ENCODE results near the gene FNDC3B.

The FNDC3B gene

GRCh38 chr3:172054115-172054764 lies 14.9 kb downstream of the FNDC3B start:
- H3K4me1 ChIP-seq (ENCODE audit: low read length): peaks cover 5% of the 10 kb centered on the region
- no peak overlapping the region for H3K4me2 ChIP-seq (ENCODE audit: low read length)
- H3K27ac ChIP-seq (ENCODE audit: low read length): no peak overlapping the region
- no peak overlapping the region for H2AFZ ChIP-seq (ENCODE audit: low read depth, low read length)
- no peaks in the 10 kb centered on the region; the same call in 1 of the 2 replicates for H3K79me2 ChIP-seq (ENCODE audit: low read length)
- H3K4me3 ChIP-seq (ENCODE audit: low read length): no peak overlapping the region
- H3K27me3 ChIP-seq (ENCODE audit: low read depth, low read length): no peaks in the 10 kb centered on the region
- TF ChIP-seq CTCF (IDR thresholded peaks at IDR 0.05; ENCODE audit: low read depth, low read length) (no peak), EZH2phosphoT487 (IDR thresholded peaks at IDR 0.05; ENCODE audit: low read depth) (no peak)
- H3K9ac ChIP-seq (ENCODE audit: low read length): no peak overlapping the region
- no peaks in the 10 kb centered on the region; the same call in 1 of the 2 replicates for H4K20me1 ChIP-seq (ENCODE audit: insufficient read depth, low read length)
- peaks cover 3% of the 10 kb centered on the region for H3K36me3 ChIP-seq (replicated peaks; ENCODE audit: low read depth, low read length)
- H3K9me3 ChIP-seq (ENCODE audit: insufficient read depth, low read length): no peaks in the 10 kb centered on the region

GRCh38 chr3:172056416-172056815 lies 17.0 kb downstream of the FNDC3B start:
- no peaks in the 10 kb centered on the region for H3K9me3 ChIP-seq (ENCODE audit: insufficient read depth, low read length)
- no peaks in the 10 kb centered on the region; the same call in 1 of the 2 replicates for H4K20me1 ChIP-seq (ENCODE audit: insufficient read depth, low read length)
- H3K36me3 ChIP-seq (replicated peaks; ENCODE audit: low read depth, low read length): peaks cover under 1% of the 10 kb centered on the region
- TF ChIP-seq EZH2phosphoT487 (IDR thresholded peaks at IDR 0.05; ENCODE audit: low read depth) (no peak), CTCF (IDR thresholded peaks at IDR 0.05; ENCODE audit: low read depth, low read length) (no peak)
- no peaks in the 10 kb centered on the region; the same call in 1 of the 2 replicates for H3K79me2 ChIP-seq (ENCODE audit: low read length)
- H3K27ac ChIP-seq (ENCODE audit: low read length): no peak overlapping the region
- H3K4me2 ChIP-seq (ENCODE audit: low read length): no peak overlapping the region
- H2AFZ ChIP-seq (ENCODE audit: low read depth, low read length): no peak overlapping the region
- no peaks in the 10 kb centered on the region for H3K27me3 ChIP-seq (ENCODE audit: low read depth, low read length)
- H3K4me3 ChIP-seq (ENCODE audit: low read length): no peak overlapping the region
- H3K4me1 ChIP-seq (ENCODE audit: low read length): peaks cover 6% of the 10 kb centered on the region
- no peak overlapping the region for H3K9ac ChIP-seq (ENCODE audit: low read length)

GRCh38 chr3:172057059-172057458 lies 17.7 kb downstream of the FNDC3B start:
- H3K27ac ChIP-seq (ENCODE audit: low read length): no peak overlapping the region
- no peak overlapping the region for H3K4me2 ChIP-seq (ENCODE audit: low read length)
- H3K4me3 ChIP-seq (ENCODE audit: low read length): no peak overlapping the region
- no peaks in the 10 kb centered on the region for H3K36me3 ChIP-seq (replicated peaks; ENCODE audit: low read depth, low read length)
- no peak overlapping the region for H2AFZ ChIP-seq (ENCODE audit: low read depth, low read length)
- H3K9me3 ChIP-seq (ENCODE audit: insufficient read depth, low read length): no peaks in the 10 kb centered on the region
- TF ChIP-seq CTCF (IDR thresholded peaks at IDR 0.05; ENCODE audit: low read depth, low read length) (no peak), EZH2phosphoT487 (IDR thresholded peaks at IDR 0.05; ENCODE audit: low read depth) (no peak)
- H4K20me1 ChIP-seq (ENCODE audit: insufficient read depth, low read length): peaks cover 4% of the 10 kb centered on the region
- no peaks in the 10 kb centered on the region for H3K27me3 ChIP-seq (ENCODE audit: low read depth, low read length)
- H3K79me2 ChIP-seq (ENCODE audit: low read length): no peaks in the 10 kb centered on the region; the same call in 1 of the 2 replicates
- peaks cover 13% of the 10 kb centered on the region for H3K4me1 ChIP-seq (ENCODE audit: low read length)
- no peak overlapping the region for H3K9ac ChIP-seq (ENCODE audit: low read length)

- H3K36me3 ChIP-seq (replicated peaks; ENCODE audit: low read depth, low read length): no peaks in the 10 kb centered on the region
- H3K4me2 ChIP-seq (ENCODE audit: low read length): no peak overlapping the region
- peaks cover 20% of the 10 kb centered on the region for H3K4me1 ChIP-seq (ENCODE audit: low read length)
- H3K4me3 ChIP-seq (ENCODE audit: low read length): no peak overlapping the region
- H3K9ac ChIP-seq (ENCODE audit: low read length): no peak overlapping the region
- H3K79me2 ChIP-seq (ENCODE audit: low read length): no peaks in the 10 kb centered on the region; the same call in 1 of the 2 replicates
- TF ChIP-seq CTCF (IDR thresholded peaks at IDR 0.05; ENCODE audit: low read depth, low read length) (no peak), EZH2phosphoT487 (IDR thresholded peaks at IDR 0.05; ENCODE audit: low read depth) (no peak)
- no peaks in the 10 kb centered on the region for H3K27me3 ChIP-seq (ENCODE audit: low read depth, low read length)
- no peak overlapping the region for H2AFZ ChIP-seq (ENCODE audit: low read depth, low read length)
- H4K20me1 ChIP-seq (ENCODE audit: insufficient read depth, low read length): peaks cover 4% of the 10 kb centered on the region
- no peak overlapping the region for H3K27ac ChIP-seq (ENCODE audit: low read length)
- H3K9me3 ChIP-seq (ENCODE audit: insufficient read depth, low read length): no peaks in the 10 kb centered on the region
These were observed 18.4 kb downstream of the FNDC3B start for GRCh38 chr3:172057624-172058327.

All from OCI-LY3 (cell line).